ENCODE results near the gene RAD51B.

Gene RAD51B

GRCh38 chr14:68619790-68620574 lies 800.4 kb downstream of the RAD51B start:
- no peak for DNase-seq (ENCODE audit: insufficient read length, low spot score)
- no peak for FAIRE-seq
- TF ChIP-seq POLR2AphosphoS5 (IDR thresholded peaks at IDR 0.05; ENCODE audit: low read depth, low read length) (no peak), POLR2A (IDR thresholded peaks at IDR 0.05; ENCODE audit: low read depth, low read length) (no peak), POU2F2 (IDR thresholded peaks at IDR 0.05; ENCODE audit: low read depth, low read length) (no peak), TAF1 (IDR thresholded peaks at IDR 0.05; ENCODE audit: low read depth, low read length) (no peak), PAX5 (IDR thresholded peaks at IDR 0.05; ENCODE audit: insufficient read depth, low read length, severe bottlenecking) (no peak), SPI1 (IDR thresholded peaks at IDR 0.05; ENCODE audit: low read depth, low read length) (no peak)

GRCh38 chr14:68621400-68622365 lies 802.1 kb downstream of the RAD51B start:
- no peak for TF ChIP-seq SPI1 (IDR thresholded peaks at IDR 0.05; ENCODE audit: low read depth, low read length)
- no peak for DNase-seq (ENCODE audit: insufficient read length, low spot score)
- FAIRE-seq = no peak

- no peak for DNase-seq (ENCODE audit: insufficient read length, low spot score)
- TF ChIP-seq TAF1 (IDR thresholded peaks at IDR 0.05; ENCODE audit: low read depth, low read length) = no peak
- TF ChIP-seq PAX5 (IDR thresholded peaks at IDR 0.05; ENCODE audit: insufficient read depth, low read length, severe bottlenecking) = no peak
- no peak for TF ChIP-seq POLR2AphosphoS5 (IDR thresholded peaks at IDR 0.05; ENCODE audit: low read depth, low read length)
- no peak for TF ChIP-seq SPI1 (IDR thresholded peaks at IDR 0.05; ENCODE audit: low read depth, low read length)
- TF ChIP-seq POLR2A (IDR thresholded peaks at IDR 0.05; ENCODE audit: low read depth, low read length) = no peak
- TF ChIP-seq POU2F2 (IDR thresholded peaks at IDR 0.05; ENCODE audit: low read depth, low read length) = no peak
- no peak for FAIRE-seq
Measured at GRCh38 chr14:68622856-68623255, 803.3 kb downstream of the RAD51B start.

- DNase-seq (ENCODE audit: insufficient read length, low spot score) (no peak), FAIRE-seq (no peak)
- TF ChIP-seq PAX5 (IDR thresholded peaks at IDR 0.05; ENCODE audit: insufficient read depth, low read length, severe bottlenecking) (no peak), POLR2AphosphoS5 (IDR thresholded peaks at IDR 0.05; ENCODE audit: low read depth, low read length) (no peak), TAF1 (IDR thresholded peaks at IDR 0.05; ENCODE audit: low read depth, low read length) (no peak), SPI1 (IDR thresholded peaks at IDR 0.05; ENCODE audit: low read depth, low read length) (no peak), POLR2A (IDR thresholded peaks at IDR 0.05; ENCODE audit: low read depth, low read length) (no peak), POU2F2 (IDR thresholded peaks at IDR 0.05; ENCODE audit: low read depth, low read length) (no peak)
Measured at GRCh38 chr14:68623307-68623706, 803.7 kb downstream of the RAD51B start.

- DNase-seq (ENCODE audit: insufficient read length, low spot score) = no peak
- TF ChIP-seq PAX5 (IDR thresholded peaks at IDR 0.05; ENCODE audit: insufficient read depth, low read length, severe bottlenecking) (no peak), POLR2A (IDR thresholded peaks at IDR 0.05; ENCODE audit: low read depth, low read length) (no peak), SPI1 (IDR thresholded peaks at IDR 0.05; ENCODE audit: low read depth, low read length) (no peak), POLR2AphosphoS5 (IDR thresholded peaks at IDR 0.05; ENCODE audit: low read depth, low read length) (no peak), POU2F2 (IDR thresholded peaks at IDR 0.05; ENCODE audit: low read depth, low read length) (no peak), TAF1 (IDR thresholded peaks at IDR 0.05; ENCODE audit: low read depth, low read length) (no peak)
- FAIRE-seq = no peak
Measured at GRCh38 chr14:68623826-68624225, 804.2 kb downstream of the RAD51B start.

GRCh38 chr14:68624541-68625220 lies 805.1 kb downstream of the RAD51B start:
- DNase-seq (ENCODE audit: insufficient read length, low spot score) = no peak
- FAIRE-seq = no peak
- TF ChIP-seq POU2F2 (IDR thresholded peaks at IDR 0.05; ENCODE audit: low read depth, low read length) (no peak), POLR2A (IDR thresholded peaks at IDR 0.05; ENCODE audit: low read depth, low read length) (no peak)

- no peak for FAIRE-seq
- TF ChIP-seq SPI1 (IDR thresholded peaks at IDR 0.05; ENCODE audit: low read depth, low read length) = no peak
- no peak for TF ChIP-seq POU2F2 (IDR thresholded peaks at IDR 0.05; ENCODE audit: low read depth, low read length)
- no peak for TF ChIP-seq POLR2AphosphoS5 (IDR thresholded peaks at IDR 0.05; ENCODE audit: low read depth, low read length)
- no peak for TF ChIP-seq POLR2A (IDR thresholded peaks at IDR 0.05; ENCODE audit: low read depth, low read length)
- TF ChIP-seq PAX5 (IDR thresholded peaks at IDR 0.05; ENCODE audit: insufficient read depth, low read length, severe bottlenecking) = no peak
- TF ChIP-seq TAF1 (IDR thresholded peaks at IDR 0.05; ENCODE audit: low read depth, low read length) = no peak
- DNase-seq (ENCODE audit: insufficient read length, low spot score) = no peak
Measured at GRCh38 chr14:68625366-68626090, 805.9 kb downstream of the RAD51B start.

- TF ChIP-seq POLR2AphosphoS5 (IDR thresholded peaks at IDR 0.05; ENCODE audit: low read depth, low read length) (no peak), POLR2A (IDR thresholded peaks at IDR 0.05; ENCODE audit: low read depth, low read length) (no peak), TAF1 (IDR thresholded peaks at IDR 0.05; ENCODE audit: low read depth, low read length) (no peak), POU2F2 (IDR thresholded peaks at IDR 0.05; ENCODE audit: low read depth, low read length) (no peak), PAX5 (IDR thresholded peaks at IDR 0.05; ENCODE audit: insufficient read depth, low read length, severe bottlenecking) (no peak), SPI1 (IDR thresholded peaks at IDR 0.05; ENCODE audit: low read depth, low read length) (no peak)
- no peak for FAIRE-seq
- no peak for DNase-seq (ENCODE audit: insufficient read length, low spot score)
Measured at GRCh38 chr14:68626386-68626785, 806.8 kb downstream of the RAD51B start.

All from GM12891 (cell line).